A673 (cell line): ENCODE results near the gene LIF.

Source experiments
- CTCF ChIP-seq: fragments of 300-800, 200-600 bp; sonication (generic); conservative IDR thresholded peaks from 2 replicates; pipeline ENCODE4 v1.5.1; 2017; ENCODE audit warnings: low read depth, mild to moderate bottlenecking, antibody characterized with exemption, low read length, moderate library complexity, mixed read lengths
- EZH2 ChIP-seq: fragments of 200-600 bp; sonication (generic); IDR thresholded peaks from 2 replicates; pipeline ENCODE4 v1.6.1; 2017; ENCODE audit warnings: borderline replicate concordance, low read depth, mild to moderate bottlenecking, mixed read lengths, antibody characterized with exemption, low read length; ENCODE audit not compliant: poor library complexity, severe bottlenecking

DNA sequence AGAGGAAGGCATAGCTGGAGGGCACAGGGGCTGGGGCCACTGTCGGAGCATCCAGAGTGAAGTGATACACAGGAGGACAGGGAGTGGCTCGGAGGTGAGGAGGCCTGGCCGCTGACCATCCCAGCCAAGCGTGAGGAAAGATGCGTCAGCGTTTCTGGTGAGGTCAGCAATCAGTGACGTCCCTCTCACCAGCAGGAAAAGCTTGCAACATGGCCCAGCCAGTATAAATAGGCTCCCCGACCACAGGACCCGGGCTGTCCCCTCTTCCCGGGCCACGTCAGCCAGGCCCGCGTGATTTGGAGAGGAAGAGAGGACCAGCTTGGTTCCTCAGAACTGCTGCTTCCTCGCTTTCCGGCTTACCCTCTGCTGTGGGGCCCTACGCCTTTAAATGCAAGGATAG is 24.3 kb upstream of the LIF start:
- TF ChIP-seq CTCF, result no peak
- TF ChIP-seq EZH2, result no peak
